HG03571 (cell line): Measurements from ENCODE around the gene FADD.
"Not testable (repeated sequence)": the region's sequence is repeated elsewhere in the genome, so short reads cannot be mapped to it uniquely, and the experiment has no call there.

Experiments used
- ATAC-seq: cut with Tn5 transposase; IDR thresholded peaks from one replicate; pipeline ENCODE4 v1.9.1; 2021; ENCODE audit not compliant: unreplicated experiment

Gene FADD

DNA sequence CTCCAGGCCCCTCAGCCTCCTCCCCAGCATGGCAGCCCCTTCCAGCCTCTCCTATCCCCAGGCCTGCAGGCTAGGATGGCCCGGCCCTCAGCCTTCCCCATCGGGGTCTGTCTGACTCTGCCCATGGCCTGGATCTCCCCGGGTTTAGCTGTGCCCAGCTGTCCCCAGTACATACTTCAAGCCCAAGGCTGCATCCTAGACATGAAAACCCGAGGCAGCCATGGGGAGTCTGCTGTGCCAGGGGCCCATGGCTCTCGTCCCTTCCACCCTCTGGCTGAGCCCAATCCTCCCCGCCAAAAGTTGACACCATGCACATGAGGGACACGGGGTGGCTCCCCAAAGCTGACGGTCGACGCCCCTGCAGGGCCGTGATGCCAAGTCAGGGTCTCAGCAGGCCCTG lies 22.2 kb upstream of the FADD start:
- no peak for ATAC-seq

DNA sequence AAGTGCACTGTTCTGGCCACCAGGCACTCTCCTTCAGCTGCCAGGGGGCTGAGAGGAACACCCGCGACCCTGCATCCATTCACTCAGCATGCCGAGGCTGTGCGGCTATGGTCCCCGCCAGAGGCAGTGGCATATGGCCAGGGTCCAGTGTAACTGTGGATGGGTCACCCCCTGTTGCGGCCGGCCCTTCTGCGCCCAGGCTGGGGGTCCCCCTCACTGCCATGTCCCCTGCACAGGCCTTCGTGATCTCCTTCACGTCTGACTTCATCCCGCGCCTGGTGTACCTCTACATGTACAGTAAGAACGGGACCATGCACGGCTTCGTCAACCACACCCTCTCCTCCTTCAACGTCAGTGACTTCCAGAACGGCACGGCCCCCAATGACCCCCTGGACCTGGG lies 20.8 kb upstream of the FADD start:
- ATAC-seq = no peak

DNA sequence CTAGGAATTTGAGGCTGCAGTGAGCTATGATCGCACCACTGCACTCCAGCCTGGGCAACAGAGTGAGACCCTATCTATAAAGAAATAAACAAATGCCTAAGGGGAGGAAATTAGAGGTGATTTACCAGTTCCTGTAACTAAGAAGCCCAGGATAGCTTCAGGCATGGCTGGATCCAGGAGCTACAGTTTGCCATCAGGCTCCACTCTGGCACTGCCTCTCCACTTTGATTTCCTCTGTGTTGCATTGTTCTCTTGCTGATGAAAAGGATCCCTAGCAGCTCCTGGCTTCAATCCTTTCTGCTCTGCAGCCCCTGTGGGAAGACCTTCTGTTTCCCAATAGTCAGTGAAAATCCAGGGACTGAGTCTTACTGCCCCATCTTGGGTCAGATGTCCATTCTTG lies 20.1 kb upstream of the FADD start:
- no peak for ATAC-seq

DNA sequence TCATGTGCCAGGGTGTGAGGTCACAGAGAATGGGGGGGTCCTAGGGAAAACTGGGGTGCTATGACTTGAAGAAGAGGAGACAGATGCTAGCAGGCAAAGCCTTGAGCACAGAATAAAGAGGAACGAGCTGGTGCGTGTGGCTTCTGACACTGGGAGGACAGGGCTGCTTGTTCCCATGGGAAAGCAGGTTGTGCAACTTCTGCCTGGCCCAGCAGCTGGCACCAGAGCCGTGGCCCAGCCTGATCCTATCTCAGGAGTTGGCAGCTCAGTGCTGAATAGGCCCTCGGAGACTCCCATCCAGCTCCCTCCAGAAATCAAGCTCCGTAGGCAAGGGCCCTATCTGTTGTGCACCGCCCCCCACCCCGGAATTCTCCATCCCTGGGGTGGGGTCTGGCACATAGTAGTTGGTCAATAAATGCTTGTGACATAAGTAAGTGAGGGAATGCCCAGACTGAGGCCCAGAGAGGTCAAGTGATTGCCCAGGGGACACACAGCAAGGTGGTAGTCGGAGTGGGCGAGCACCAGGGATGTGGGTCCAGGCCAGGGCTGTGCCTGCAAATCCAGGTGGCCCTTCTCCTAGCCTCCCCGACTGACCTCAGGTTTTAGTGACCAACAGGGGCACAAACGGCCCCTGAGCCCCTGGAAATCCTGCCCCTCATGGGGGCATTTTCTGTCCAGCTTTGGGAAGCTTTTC lies 19.5 kb upstream of the FADD start:
- ATAC-seq = no peak

DNA sequence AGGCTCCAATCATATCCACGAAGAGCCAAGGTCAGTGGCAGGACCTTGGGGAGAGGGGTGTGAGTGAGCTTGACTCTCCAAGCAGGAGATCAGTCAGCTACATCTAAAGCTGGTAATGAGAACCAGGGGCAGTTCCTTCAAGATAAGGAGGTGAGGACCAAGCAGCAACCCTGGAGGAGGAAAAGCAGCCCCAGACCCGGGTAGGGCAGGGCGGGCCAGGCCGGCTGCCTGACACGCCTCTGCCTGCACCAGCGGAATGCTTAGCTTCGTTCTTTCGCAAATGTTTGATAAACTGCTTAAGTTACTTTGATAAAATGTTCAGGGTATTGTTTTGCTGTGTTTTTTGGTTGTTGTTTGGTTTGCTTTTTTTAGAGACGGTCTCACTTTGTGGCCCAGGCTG lies 18.7 kb upstream of the FADD start:
- ATAC-seq = no peak

DNA sequence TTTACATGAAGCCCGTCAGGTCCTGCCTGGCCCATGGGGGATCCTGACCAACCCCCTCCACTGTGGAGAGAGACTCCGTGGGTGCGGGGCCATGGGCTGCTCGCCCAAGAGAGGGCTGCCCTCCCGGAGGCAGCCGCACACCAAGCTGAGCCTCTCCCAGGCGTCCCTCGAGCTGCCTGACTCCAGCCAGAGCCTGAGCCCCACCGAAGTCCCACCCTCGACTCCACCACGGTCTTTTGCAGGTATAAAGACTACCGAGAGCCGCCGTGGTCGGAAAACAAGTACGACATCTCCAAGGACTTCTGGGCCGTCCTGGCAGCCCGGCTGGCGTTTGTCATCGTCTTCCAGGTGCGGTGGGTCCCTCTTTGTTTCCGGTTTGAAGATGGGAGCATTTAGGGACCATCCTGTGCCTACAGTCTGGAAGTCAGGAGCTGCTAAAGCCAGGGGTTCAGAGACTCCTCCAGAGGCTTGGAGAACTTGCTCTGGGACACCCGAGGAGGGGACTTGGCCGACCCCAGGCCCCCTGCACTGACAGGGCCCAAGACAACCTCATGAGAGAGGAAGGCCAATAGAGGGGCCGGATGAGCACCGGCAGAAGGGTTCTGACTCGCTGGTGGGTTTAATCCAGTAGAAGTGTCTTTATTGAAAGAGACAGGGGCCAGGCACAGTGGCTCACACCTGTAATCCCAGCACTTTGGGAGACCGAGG lies 17.6 kb upstream of the FADD start:
- ATAC-seq = no peak

DNA sequence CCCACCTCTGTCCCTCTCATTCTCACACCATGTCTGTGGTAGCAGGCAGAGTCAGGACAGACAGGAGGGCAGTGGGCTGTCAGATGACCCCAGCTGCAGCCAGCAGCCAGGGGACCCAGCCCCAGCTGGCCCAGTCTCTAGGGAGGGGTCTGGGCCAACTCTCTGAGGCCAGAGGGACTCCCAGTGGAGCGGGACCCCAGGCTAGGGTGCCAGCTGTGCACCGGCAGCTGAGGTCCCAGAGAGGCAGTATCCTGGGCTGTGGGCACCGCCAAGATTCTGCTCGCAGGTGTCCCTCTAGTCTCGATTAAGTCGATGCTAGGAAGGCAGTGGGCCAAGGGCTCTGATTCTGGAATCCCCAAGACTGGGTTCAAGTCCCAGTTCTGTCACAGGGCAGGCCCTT lies 16.7 kb upstream of the FADD start:
- no peak for ATAC-seq

DNA sequence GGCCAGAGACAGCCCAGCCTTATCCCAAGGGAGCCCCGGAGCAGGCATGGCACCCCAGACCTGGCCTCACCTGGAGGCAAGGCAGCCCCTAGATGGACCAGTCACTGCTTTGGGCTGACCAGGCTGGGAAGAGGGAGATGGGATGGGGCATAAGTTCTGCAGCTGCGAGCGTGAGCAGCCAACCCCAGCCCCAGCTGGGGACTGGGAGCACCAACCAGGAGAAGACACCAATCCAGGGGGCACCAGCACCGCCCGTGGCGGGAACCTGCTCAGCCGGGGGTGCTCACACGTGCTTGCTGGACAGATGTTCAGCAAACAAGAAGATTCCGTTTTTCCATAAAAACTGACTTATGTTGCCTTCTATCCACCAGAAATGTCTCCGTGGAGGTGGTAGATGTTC lies 16.2 kb upstream of the FADD start:
- no peak for ATAC-seq

DNA sequence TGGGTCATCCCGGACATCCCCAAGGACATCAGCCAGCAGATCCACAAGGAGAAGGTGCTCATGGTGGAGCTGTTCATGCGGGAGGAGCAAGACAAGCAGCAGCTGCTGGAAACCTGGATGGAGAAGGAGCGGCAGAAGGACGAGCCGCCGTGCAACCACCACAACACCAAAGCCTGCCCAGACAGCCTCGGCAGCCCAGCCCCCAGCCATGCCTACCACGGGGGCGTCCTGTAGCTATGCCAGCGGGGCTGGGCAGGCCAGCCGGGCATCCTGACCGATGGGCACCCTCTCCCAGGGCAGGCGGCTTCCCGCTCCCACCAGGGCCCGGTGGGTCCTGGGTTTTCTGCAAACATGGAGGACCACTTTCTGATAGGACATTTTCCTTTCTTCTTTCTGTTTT lies 15.3 kb upstream of the FADD start:
- ATAC-seq = no peak

DNA sequence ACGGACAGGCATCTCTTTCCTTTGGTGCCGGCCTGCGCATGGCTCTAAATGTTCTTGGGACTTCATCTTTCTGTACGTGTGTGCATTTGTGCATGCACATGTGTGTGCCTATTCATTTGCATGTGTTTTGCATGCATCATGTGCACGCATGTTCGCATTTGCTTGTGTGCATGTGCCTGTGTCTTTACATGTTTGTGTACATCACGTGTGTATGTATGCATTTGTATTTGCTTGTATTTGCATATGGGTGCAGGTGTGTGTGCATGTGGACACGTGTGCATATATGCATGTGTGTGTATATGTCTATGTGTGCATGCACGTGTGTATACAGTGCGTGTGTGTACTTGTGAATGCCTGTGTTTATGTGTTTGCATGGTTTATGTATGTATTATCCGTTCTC lies 13.5 kb upstream of the FADD start:
- ATAC-seq = no peak

DNA sequence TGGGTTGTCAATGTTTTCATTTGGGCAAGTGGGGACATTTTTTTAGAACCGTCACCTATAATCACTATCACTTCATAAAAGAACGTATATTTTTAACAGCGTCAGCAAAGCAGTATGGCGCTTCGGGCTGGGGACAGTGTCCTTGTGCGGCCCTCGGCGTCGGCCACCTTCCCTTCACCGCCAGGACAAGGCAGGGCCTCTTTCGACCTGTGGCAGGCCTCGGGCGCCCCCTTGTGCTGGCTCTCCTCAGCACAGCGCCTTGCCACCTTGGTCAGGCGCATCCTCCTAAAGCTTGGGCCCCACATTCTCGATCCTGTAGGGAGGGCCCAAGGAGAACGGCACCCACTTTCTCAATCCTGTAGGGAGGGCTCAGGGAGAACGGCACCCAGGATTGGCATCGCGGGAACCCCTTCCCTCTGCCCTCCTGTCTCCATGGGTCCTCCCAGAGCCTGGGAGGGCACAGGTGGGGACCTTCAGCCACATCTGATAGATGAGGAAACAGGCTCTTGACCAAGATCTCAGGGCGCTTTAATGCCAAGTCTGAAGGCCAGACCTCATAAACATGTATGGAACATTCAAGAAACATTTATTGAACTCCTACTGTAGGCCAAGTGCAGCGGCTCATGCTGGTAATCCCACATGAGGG lies 11.5 kb upstream of the FADD start:
- no peak for ATAC-seq

DNA sequence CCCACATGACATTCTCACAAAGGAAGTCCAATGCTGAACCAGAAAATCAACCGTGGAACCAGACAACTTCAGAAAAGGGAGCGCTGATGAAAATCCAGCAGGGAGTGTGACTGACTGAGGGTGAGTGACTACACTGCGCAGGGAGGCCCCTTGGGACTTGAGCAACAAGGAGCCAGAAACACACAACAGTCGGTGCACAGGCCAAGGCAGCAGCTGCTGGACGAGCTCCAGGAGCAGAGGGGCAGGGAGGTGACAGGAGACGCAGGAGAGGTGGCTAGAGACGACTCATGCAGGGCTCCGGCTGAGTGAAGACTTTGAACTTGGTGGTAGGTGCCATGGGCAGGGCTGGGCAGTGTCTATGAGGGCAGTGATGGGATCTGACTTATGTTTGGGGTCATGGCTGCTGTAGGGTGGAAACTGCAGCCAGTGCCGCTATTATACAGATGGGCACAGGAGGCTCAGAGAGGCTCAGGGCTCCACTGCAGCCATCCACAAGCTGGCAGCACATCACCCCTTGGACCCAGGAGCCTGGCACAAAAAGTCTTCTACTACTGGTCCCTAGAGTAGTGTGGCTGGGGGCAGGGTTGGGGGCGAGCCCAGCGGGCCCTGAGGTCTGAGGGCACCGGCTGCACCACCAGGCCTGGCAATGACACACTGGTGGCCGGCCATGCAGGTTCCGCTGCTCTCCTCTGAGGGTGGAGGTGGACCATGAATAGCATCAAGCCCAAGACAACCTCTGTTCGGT lies 10.3 kb upstream of the FADD start:
- ATAC-seq = no peak

DNA sequence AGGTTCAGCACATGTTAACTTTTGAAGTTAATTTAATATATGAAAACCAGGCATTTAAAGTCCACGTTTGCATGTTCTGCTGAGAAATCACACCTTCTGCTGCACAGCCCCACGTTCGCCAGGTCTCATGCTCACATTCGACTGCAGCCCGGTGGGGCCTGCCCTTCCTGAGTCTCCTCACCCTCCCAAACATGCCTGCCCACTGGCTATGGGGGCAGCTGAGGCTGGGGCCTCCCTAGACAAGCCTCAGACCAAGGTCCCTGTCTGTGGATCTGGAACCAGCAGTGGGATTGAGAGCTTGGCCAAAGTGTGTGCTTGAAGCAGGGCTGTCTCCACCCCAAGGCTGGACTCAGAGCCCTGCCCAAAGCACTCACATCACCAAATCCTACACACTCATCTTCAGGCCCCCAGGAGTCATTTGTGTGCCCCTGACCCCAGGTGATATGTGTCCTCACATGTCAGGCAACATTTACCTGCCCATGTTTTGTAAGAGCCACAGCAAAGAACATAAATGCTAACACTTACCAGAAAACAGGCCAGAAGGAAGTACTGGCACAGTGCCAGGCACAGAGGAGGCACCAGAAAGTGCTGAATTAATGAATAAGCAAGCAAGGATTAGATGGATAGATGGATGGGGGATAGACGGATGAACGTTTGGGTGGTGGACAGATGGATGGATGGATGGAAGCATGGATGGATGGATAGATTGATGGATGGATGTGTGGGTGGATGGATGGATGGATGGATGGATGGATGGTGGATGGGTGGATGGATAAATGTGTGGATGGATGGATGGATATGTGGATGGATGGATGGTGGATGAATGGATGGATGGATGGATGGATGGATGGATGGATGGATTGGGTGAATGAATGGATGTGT lies 9.4 kb upstream of the FADD start:
- ATAC-seq = no peak

DNA sequence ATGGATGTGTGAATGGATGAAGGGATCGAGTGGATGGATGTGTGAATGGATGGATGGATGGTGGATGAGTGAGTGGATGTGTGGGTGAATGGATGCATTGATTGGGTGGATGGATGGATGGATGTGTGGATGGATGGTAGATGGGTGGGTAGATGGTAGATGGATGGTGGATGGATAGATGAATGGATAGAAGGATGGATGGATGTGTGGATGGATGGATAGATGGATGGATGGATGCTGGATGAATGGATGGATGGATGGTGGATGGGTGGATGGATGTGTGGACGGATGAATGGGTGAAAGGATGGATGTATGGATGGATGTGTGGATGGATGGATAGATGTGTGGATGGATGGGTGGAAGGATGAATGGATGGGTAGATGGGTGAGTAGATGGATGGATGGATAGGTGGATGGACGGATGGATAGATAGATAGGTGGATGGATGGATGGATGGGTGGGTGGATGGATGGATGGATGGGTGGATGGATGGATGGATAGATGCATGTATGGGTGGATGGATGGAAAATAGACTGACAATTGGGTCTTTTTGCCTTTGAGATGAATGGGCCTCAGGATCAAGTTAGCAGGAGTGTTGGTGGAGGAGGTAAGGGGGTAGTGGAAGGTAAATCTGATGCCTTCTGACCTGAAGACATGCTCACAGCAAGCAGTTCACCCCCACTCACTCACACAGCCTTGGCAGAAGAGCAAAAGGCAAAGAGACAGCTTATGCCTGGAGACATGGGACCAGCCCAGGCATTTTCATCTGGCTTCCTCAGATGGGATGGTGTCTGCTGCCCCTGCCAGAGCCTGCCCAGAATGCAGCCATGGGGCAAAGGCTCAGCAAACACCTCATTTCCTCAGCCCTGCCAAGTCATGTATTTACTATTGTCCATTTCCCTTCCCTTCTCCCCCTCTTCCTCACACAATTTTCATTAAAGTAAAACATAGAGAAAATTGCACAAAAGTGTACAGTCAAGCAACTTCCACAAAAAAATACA lies 8.0 kb upstream of the FADD start:
- no peak for ATAC-seq

DNA sequence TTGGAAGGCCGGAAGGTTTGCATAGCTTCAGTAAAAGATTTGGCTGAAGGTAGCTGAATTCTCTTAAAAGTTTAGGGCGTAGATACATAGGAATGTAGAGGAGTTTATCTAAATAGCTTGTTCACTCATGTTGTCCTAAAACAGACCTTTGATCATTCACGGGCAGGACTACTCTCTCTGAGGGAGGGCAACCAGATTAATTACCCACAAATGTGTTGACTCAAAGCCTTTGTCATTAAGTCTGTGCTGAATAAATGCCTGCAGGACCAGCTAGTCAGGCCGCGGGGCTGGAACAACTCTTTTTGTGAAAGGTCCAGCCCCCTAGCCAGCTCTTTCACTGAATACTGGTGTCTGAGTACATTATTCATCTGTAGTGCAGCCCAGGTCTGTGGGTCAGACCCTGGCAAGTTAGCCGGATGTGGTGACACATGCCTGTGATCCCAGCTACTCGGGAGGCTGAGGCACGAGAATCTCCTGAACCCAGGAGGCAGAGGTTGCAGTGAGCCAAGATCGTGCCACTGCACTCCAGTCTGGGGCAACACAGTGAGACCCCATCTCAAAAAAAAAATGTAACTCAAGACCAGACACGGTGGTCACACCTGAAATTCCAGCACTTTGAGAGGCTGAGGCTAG lies 2.8 kb upstream of the FADD start:
- ATAC-seq = no peak

DNA sequence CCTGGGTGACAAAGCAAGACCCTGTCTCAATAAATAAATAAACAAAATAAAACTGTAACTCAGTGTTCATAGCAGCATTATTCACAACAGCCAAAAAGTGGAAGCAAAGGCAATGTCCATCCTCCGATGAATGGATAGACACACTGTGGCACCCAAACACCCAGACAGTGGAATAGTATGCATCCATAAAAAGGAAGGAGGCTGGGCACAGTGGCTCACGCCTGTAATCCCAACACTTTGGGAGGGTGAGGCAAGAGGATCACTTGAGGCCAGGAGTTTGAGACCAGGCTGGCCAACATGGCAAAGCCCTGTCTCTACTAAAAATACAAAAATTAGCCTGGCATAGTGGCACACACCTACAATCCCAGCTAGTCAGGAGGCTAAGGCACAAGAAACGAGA lies 2.0 kb upstream of the FADD start:
- not testable (repeated sequence) for ATAC-seq

DNA sequence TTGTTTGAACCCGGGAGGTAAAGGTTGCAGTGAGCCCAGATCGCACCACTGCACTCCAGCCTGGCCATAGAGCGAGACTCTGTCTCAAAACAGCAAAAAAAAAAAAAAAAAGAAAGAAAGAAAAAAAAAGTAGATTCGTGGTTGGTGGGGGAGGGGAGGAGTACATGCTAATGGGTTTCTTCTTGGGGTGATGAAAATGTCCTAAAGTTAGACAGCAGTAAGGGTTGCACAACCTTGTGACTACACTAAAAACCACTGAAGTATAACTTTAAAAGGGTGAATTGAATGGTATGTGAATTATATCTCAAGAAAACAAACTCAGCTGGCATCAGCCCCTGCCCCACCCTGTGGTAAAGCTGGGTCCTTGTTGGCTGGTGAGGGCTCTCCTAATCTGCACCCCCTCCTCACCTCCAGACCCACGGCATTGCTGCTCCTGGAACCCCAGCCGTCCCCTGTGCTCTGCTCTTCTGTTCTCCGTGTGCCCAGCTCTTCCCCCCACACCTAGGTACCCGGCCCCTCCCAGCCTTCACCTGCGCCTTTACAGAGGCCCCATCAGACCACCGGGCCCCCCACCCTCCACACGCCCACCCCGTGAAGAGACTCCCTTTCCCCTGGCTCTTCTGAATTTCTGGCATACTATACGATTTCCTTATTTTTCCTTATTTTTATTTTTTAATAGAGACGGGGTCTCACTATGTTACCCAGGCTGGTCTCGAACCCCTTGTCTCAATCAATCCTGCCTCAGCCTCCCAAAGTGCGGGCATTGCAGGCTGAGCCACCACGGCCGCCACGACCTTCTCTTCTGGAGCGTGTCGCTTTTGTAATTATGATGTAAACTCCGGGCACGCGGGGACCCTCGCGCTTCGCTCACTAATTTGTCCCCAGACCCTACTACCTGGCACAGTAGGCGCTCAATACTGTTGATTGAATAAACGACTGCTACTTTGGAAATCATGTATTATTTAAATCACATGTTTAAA lies 924 bp upstream of the FADD start:
- no peak for ATAC-seq
